Measurements from ENCODE around the gene HEYL.

HEYL gene

DNA sequence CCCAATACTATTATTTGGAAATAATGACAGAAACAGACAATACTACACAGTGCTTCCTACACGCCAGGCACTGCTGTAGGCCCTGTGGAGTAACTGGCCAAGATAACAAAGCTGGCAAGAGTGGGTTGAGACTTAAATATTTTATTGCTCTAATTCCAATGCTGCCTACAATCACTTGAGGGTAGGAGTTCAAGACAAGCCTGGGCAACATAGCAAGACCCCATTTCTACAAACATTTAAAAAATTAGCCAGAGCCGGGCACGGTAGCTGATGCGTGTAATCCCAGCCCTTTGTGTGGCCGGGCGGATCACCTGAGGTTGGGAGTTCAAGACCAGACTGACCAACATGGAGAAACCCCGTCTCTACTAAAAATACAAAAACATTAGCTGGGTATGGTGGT lies 53.5 kb downstream of the HEYL start:
- no peak for DNase-seq (ENCODE audit: low read depth)
- TF ChIP-seq CTCF (IDR thresholded peaks at IDR 0.05; ENCODE audit: low read depth, low read length, missing control alignments): no peak
- no peak overlapping the region for H3K4me3 ChIP-seq (ENCODE audit: low read depth, low read length)

DNA sequence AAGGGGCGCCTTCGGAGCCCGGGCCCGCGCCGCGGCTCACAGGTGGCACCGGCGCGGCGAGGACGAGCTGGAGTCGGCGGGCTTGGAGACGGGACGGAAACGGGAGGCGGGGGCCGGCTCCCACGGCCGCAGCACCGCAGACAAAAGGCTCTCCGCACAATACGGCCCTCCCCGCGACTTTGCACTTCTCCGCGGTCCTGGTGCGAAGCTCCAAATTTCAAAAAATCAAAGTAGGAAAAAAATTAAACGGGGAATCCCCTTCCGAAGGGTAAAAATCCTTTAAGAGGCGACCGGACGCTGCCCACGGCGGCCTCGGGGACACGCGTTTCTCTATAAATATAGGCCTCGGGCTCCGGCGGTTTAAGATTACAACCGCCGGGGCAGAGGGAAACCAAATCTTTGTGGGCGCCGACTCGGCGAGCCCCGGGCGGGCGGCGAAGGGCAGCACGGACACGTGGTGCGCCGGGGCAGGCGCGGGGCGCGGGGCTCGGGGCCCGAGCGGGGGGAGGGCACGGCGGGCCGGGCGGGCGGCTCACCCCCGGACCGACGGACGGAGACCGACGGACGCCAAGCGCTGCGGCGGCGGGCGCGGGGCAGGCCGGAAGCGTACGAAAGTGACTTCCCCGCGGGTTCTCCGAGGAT lies 63.3 kb downstream of the HEYL start:
- no peak for TF ChIP-seq CTCF (IDR thresholded peaks at IDR 0.05; ENCODE audit: low read depth, low read length, missing control alignments)
- no peak for DNase-seq (ENCODE audit: low read depth)
- peak overlapping the region; percentile 67 for H3K4me3 ChIP-seq (ENCODE audit: low read depth, low read length)

- peak overlapping the region; percentile 67 for H3K4me3 ChIP-seq (ENCODE audit: low read depth, low read length)
- no peak for TF ChIP-seq CTCF (IDR thresholded peaks at IDR 0.05; ENCODE audit: low read depth, low read length, missing control alignments)
- DNase-seq (ENCODE audit: low read depth): no peak
Observed at GRCh38 chr1:39575191-39576015, 64.0 kb downstream of the HEYL start.

- no peak for TF ChIP-seq CTCF (IDR thresholded peaks at IDR 0.05; ENCODE audit: low read depth, low read length, missing control alignments)
- no peak for DNase-seq (ENCODE audit: low read depth)
- peak overlapping the region; percentile 67 for H3K4me3 ChIP-seq (ENCODE audit: low read depth, low read length)
Observed at GRCh38 chr1:39574646-39575045, 64.8 kb downstream of the HEYL start.
